Endothelial cell of umbilical vein (primary cell): ENCODE measurements around the gene GPR42.

ENCODE experiments used
- EZH2 ChIP-seq: IDR thresholded peaks from 2 replicates; pipeline ENCODE4 v1.6.1; 2012; ENCODE audit warnings: borderline replicate concordance, low read depth, mild to moderate bottlenecking, moderate library complexity, low read length, inconsistent platforms; ENCODE audit not compliant: severe bottlenecking
- GATA2 ChIP-seq: IDR thresholded peaks from 2 replicates; pipeline ENCODE4 v1.7.0; 2011; ENCODE audit warnings: low read depth, mild to moderate bottlenecking, moderate library complexity, mixed read lengths, low read length; ENCODE audit not compliant: insufficient read length, insufficient read depth
- JUN ChIP-seq: IDR thresholded peaks from 2 replicates; pipeline ENCODE4 v1.6.1; 2011; ENCODE audit warnings: borderline replicate concordance, low read depth; ENCODE audit not compliant: insufficient read length, insufficient read depth
- MYC ChIP-seq: IDR thresholded peaks from one replicate; pipeline ENCODE4 v1.6.1; 2011; ENCODE audit warnings: mild to moderate bottlenecking, low read depth, low read length
- POLR2A ChIP-seq: IDR thresholded peaks from 2 replicates; pipeline ENCODE4 v1.6.1; 2012; ENCODE audit warnings: low read depth, mild to moderate bottlenecking, control low read depth, low read length
- POLR2AphosphoS5 ChIP-seq: IDR thresholded peaks from 2 replicates; pipeline ENCODE4 v1.6.1; 2012; ENCODE audit warnings: low read depth, mild to moderate bottlenecking, control low read depth, low read length, moderate library complexity; ENCODE audit not compliant: insufficient read depth
- TF ChIP-seq, protein P1 (sequence below), 2 donors: IDR thresholded peaks; 1 replicate in 1 of 2; 2 replicates in 1 of 2; pipeline ENCODE4 v1.5.1; 2011; ENCODE audit warnings: low read length in 2 of 2, mild to moderate bottlenecking in 2 of 2, moderate library complexity in 2 of 2, control low read depth in 1 of 2, inconsistent platforms in 1 of 2, low read depth in 1 of 2; ENCODE audit not compliant: insufficient read depth in 1 of 2; ENCODE audit errors: extremely low read depth in 1 of 2
- TF ChIP-seq, protein P2 (sequence below): IDR thresholded peaks from 2 replicates; pipeline ENCODE4 v1.6.1; 2011; ENCODE audit not compliant: insufficient read depth, insufficient read length

- TF ChIP-seq, protein P1, sequence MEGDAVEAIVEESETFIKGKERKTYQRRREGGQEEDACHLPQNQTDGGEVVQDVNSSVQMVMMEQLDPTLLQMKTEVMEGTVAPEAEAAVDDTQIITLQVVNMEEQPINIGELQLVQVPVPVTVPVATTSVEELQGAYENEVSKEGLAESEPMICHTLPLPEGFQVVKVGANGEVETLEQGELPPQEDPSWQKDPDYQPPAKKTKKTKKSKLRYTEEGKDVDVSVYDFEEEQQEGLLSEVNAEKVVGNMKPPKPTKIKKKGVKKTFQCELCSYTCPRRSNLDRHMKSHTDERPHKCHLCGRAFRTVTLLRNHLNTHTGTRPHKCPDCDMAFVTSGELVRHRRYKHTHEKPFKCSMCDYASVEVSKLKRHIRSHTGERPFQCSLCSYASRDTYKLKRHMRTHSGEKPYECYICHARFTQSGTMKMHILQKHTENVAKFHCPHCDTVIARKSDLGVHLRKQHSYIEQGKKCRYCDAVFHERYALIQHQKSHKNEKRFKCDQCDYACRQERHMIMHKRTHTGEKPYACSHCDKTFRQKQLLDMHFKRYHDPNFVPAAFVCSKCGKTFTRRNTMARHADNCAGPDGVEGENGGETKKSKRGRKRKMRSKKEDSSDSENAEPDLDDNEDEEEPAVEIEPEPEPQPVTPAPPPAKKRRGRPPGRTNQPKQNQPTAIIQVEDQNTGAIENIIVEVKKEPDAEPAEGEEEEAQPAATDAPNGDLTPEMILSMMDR (IDR thresholded peaks at IDR 0.05; ENCODE audit: extremely low read depth in 1 of 2, insufficient read depth in 1 of 2, low read depth in 1 of 2, low read length in 2 of 2), result no peak
- no peak for TF ChIP-seq EZH2
- no peak for TF ChIP-seq POLR2A
- TF ChIP-seq, protein P2, sequence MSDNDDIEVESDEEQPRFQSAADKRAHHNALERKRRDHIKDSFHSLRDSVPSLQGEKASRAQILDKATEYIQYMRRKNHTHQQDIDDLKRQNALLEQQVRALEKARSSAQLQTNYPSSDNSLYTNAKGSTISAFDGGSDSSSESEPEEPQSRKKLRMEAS, result no peak
- TF ChIP-seq POLR2AphosphoS5, result no peak
- no peak for TF ChIP-seq MYC
- TF ChIP-seq GATA2, result no peak
- no peak for TF ChIP-seq JUN
Observed at GRCh38 chr19:35417278-35417677, 46.4 kb downstream of the GPR42 start.
